Neutrophil (primary cell): Measurements from ENCODE around the gene CYBC1.

Experiments used
- H3K27ac ChIP-seq: fragments of 200-600 bp; sonication (generic); 2 replicates; pipeline ENCODE4 v1.5.1; 2016; ENCODE audit warnings: mild to moderate bottlenecking, moderate library complexity
- H3K27me3 ChIP-seq: fragments of 200-600 bp; sonication (generic); 2 replicates; pipeline ENCODE4 v1.6.0; 2016; ENCODE audit warnings: mild to moderate bottlenecking
- H3K36me3 ChIP-seq: fragments of 200-600 bp; sonication (generic); 2 replicates; pipeline ENCODE4 v1.5.1; 2017
- H3K4me1 ChIP-seq, 2 experiments: fragments of 200-600 bp in 1 of 2; sonication (generic) in 1 of 2; 1 replicate in 1 of 2; 2 replicates in 1 of 2; pipeline versions ENCODE4 v1.5.1 to v1.6.1; 2013 to 2016; ENCODE audit warnings: low read depth in 1 of 2, low read length in 1 of 2, mild to moderate bottlenecking in 1 of 2, moderate library complexity in 1 of 2; ENCODE audit not compliant: control insufficient read depth in 1 of 2, insufficient read depth in 1 of 2
- H3K4me3 ChIP-seq, 2 experiments: fragments of 200-600 bp in 1 of 2; sonication (generic) in 1 of 2; 1 replicate in 1 of 2; 2 replicates in 1 of 2; pipeline ENCODE4 v1.5.1; 2013 to 2016; ENCODE audit warnings: low read depth in 1 of 2, low read length in 1 of 2, mild to moderate bottlenecking in 1 of 2, moderate library complexity in 1 of 2
- H3K9me3 ChIP-seq: fragments of 200-600 bp; sonication (generic); 2 replicates; pipeline ENCODE4 v1.5.1; 2016
- TF ChIP-seq, protein P1 (sequence below): fragments of 200-600 bp; sonication (generic); IDR thresholded peaks from 2 replicates; pipeline ENCODE4 v1.5.1; 2016; ENCODE audit warnings: antibody characterized with exemption

CYBC1 gene

DNA sequence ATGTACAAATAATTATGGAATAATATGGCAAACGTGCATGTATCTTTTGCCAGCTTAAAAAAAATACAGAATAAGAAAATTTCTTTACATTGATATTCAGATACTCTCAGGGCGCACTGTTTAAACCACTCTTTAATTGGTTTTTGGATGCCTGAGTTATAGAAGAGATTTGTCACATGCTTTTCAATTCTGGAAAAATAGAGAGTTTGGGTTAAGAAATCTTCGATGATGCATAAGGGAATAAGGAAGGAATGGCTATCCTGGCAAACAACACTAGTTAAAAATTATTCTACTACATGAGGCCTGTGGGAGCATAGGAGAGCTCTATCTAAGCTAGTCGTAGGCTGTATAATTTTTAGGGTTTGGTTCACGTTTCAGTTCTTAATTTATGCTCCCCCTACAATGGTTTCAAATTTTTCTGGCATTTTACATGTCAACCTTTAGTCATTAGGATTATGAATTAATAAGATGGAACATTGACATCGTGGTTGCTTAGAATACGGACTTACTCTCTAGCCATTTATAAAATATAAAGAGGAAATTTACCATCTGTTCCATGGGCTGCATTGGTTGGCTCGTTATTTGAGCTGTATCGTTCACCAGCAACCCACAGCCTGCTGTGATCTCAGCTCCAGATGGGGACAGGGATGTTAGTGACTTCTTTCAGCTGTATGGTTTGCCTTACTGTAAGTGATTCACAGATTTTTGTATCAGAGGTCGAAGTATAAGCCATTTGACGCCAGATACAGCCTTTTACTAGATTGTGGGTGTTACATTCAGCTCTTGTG lies 23.9 kb upstream of the CYBC1 start:
- H3K36me3 ChIP-seq: peaks cover 93% of the 10 kb centered on the region
- H3K4me3 ChIP-seq: no peak overlapping the region
- H3K27me3 ChIP-seq: no peaks in the 10 kb centered on the region
- no peak overlapping the region for H3K27ac ChIP-seq
- H3K9me3 ChIP-seq: no peaks in the 10 kb centered on the region
- H3K4me1 ChIP-seq: peaks cover 8 to 11% of the 10 kb centered on the region in 2 experiments
- TF ChIP-seq, protein P1, sequence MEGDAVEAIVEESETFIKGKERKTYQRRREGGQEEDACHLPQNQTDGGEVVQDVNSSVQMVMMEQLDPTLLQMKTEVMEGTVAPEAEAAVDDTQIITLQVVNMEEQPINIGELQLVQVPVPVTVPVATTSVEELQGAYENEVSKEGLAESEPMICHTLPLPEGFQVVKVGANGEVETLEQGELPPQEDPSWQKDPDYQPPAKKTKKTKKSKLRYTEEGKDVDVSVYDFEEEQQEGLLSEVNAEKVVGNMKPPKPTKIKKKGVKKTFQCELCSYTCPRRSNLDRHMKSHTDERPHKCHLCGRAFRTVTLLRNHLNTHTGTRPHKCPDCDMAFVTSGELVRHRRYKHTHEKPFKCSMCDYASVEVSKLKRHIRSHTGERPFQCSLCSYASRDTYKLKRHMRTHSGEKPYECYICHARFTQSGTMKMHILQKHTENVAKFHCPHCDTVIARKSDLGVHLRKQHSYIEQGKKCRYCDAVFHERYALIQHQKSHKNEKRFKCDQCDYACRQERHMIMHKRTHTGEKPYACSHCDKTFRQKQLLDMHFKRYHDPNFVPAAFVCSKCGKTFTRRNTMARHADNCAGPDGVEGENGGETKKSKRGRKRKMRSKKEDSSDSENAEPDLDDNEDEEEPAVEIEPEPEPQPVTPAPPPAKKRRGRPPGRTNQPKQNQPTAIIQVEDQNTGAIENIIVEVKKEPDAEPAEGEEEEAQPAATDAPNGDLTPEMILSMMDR: no peak

GRCh38 chr17:82470065-82470464 lies 19.5 kb upstream of the CYBC1 start:
- Histone ChIP-seq H3K27me3 (no peaks in the 10 kb centered on the region), H3K9me3 (no peaks in the 10 kb centered on the region), H3K27ac (no peak overlapping the region), H3K4me3 (no peak overlapping the region), H3K36me3 (peaks cover 93% of the 10 kb centered on the region), H3K4me1 (peaks cover 5 to 8% of the 10 kb centered on the region in 2 experiments)
- TF ChIP-seq, protein P1: no peak

DNA sequence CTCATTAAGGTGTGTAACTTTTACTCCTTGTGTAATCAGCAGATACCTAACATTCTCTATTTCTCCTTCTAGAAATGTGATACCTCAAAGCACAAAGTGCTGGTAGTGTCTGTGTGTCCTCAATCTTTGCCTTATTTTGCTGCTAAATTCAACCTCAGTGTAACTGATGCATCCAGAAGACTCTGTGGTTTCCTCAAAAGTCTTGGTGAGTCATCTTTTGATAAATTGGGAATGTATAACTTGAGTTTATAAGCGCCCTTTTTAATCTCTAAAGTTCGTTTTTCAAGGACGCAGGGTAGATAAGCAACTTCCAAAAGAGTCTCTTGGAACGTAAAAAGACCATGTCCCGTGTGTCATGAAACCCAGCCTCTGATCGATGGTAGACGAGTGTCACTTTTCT lies 18.1 kb upstream of the CYBC1 start:
- Histone ChIP-seq H3K27ac (no peak overlapping the region), H3K27me3 (no peaks in the 10 kb centered on the region), H3K36me3 (peaks cover 93% of the 10 kb centered on the region), H3K4me1 (peaks cover 5 to 8% of the 10 kb centered on the region in 2 experiments), H3K9me3 (no peaks in the 10 kb centered on the region), H3K4me3 (no peak overlapping the region)
- TF ChIP-seq, protein P1: no peak

GRCh38 chr17:82465023-82465603 lies 14.6 kb upstream of the CYBC1 start:
- Histone ChIP-seq H3K4me1 (peaks cover 2 to 12% of the 10 kb centered on the region in 2 experiments), H3K9me3 (no peaks in the 10 kb centered on the region), H3K27ac (peak overlapping the region; percentile 4), H3K4me3 (no peak overlapping the region), H3K36me3 (peaks cover 100% of the 10 kb centered on the region), H3K27me3 (no peaks in the 10 kb centered on the region)
- TF ChIP-seq, protein P1: no peak

DNA sequence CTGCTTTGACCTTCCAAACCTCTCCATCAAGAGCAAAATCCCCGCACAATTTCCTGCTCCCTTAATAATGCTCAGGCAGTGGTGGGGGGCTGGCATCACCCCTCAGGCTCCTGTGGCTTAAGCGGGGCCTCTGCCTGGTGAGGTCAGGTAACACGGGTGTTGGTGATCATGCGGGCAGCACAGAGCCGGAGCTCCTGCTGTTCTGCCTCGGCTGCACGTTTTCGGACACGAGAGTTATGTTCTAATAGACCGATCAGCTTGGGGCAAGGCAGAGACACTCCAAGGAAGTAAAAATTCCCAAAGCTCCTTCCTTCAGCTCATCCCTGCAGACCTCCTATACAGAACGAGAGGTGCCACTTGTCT lies 14.0 kb upstream of the CYBC1 start:
- Histone ChIP-seq H3K9me3 (no peaks in the 10 kb centered on the region), H3K4me3 (no peak overlapping the region), H3K27ac (no peak overlapping the region), H3K4me1 (peaks cover 8 to 18% of the 10 kb centered on the region in 2 experiments), H3K36me3 (peaks cover 98% of the 10 kb centered on the region), H3K27me3 (no peaks in the 10 kb centered on the region)
- TF ChIP-seq, protein P1: no peak
